ENCODE measurements around the gene HS2ST1.
"Not testable (repeated sequence)": the region's sequence is repeated elsewhere in the genome, so short reads cannot be mapped to it uniquely, and the experiment has no call there.

Gene HS2ST1

GRCh38 chr1:86914601-86914997 is at the start of gene HS2ST1:
Gene HS2ST1 (plus strand): TSS chr1:86914635.
- DNase-seq = no peak

- DNase-seq = no peak
Observed at GRCh38 chr1:86865973-86866637, 48.3 kb upstream of the HS2ST1 start.

- no peak for DNase-seq
Observed at GRCh38 chr1:86866665-86867064, 47.8 kb upstream of the HS2ST1 start.

- DNase-seq = not testable (repeated sequence)
Observed at GRCh38 chr1:86867278-86867677, 47.2 kb upstream of the HS2ST1 start.

GRCh38 chr1:86868477-86868876 is 46.0 kb upstream of the HS2ST1 start:
- no peak for DNase-seq

GRCh38 chr1:86871001-86871400 is 43.4 kb upstream of the HS2ST1 start:
- DNase-seq = no peak

- DNase-seq = no peak
Observed at GRCh38 chr1:86872086-86872485, 42.3 kb upstream of the HS2ST1 start.

GRCh38 chr1:86875722-86876121 is 38.7 kb upstream of the HS2ST1 start:
- no peak for DNase-seq

- no peak for DNase-seq
Observed at GRCh38 chr1:86887479-86888162, 26.8 kb upstream of the HS2ST1 start.

GRCh38 chr1:86888327-86888726 is 26.1 kb upstream of the HS2ST1 start:
- DNase-seq = no peak

GRCh38 chr1:86899401-86899800 is 15.0 kb upstream of the HS2ST1 start:
- DNase-seq = not testable (repeated sequence)

GRCh38 chr1:86905875-86906274 is 8.6 kb upstream of the HS2ST1 start:
- no peak for DNase-seq

GRCh38 chr1:86906419-86906818 is 8.0 kb upstream of the HS2ST1 start:
- DNase-seq = no peak

- no peak for DNase-seq
Observed at GRCh38 chr1:86912281-86912900, 2.0 kb upstream of the HS2ST1 start.

- DNase-seq = peak; percentile 45
Observed at GRCh38 chr1:86913399-86913895, 988 bp upstream of the HS2ST1 start.

- DNase-seq = peak; percentile 99
Observed at GRCh38 chr1:86913896-86914600, 387 bp upstream of the HS2ST1 start, which contains the start of gene SELENOF. Gene SELENOF (minus strand): TSS chr1:86914126. CDS start chr1:86914111, 15 bp downstream.

- DNase-seq = peak; percentile 48
Observed at GRCh38 chr1:86914998-86915736, 732 bp downstream of the HS2ST1 start.

- DNase-seq = no peak
Observed at GRCh38 chr1:86915737-86916235, 1.4 kb downstream of the HS2ST1 start.

- DNase-seq = no peak
Observed at GRCh38 chr1:86916752-86917151, 2.3 kb downstream of the HS2ST1 start.

- DNase-seq = no peak
Observed at GRCh38 chr1:86922445-86922844, 8.0 kb downstream of the HS2ST1 start.

GRCh38 chr1:86924324-86924960 is 10.0 kb downstream of the HS2ST1 start:
- DNase-seq = no peak

- no peak for DNase-seq
Observed at GRCh38 chr1:86925742-86926141, 11.3 kb downstream of the HS2ST1 start.

Measured in stimulated activated CD4-positive, alpha-beta T cell treated with anti-CD3 and anti-CD28 coated beads, Interleukin-4, amount 100 ng/mL, for 24 hours (primary cell).